ENCODE measurements around the gene LRRC74A.

GRCh38 chr14:76855066-76855465 is 28.9 kb downstream of the LRRC74A start:
- TF ChIP-seq POLR2AphosphoS5 (IDR thresholded peaks at IDR 0.05; ENCODE audit: low read depth, low read length) (no peak), POLR2A (IDR thresholded peaks at IDR 0.05; ENCODE audit: low read depth, low read length) (no peak), TAF1 (IDR thresholded peaks at IDR 0.05; ENCODE audit: low read depth, low read length) (no peak), SPI1 (IDR thresholded peaks at IDR 0.05; ENCODE audit: low read depth, low read length) (no peak), POU2F2 (IDR thresholded peaks at IDR 0.05; ENCODE audit: low read depth, low read length) (no peak)
